Measurements from ENCODE around the gene BHMT. TPM values are rescaled to one million over a fixed set of nuclear protein-coding genes. Genes with fewer than 3 reads are reported as not detected.
"Not testable (repeated sequence)": the region's sequence is repeated elsewhere in the genome, so short reads cannot be mapped to it uniquely, and the experiment has no call there.

Gene BHMT
- total RNA-seq, 4 donors from 2014 or later = 0.83 TPM; not detected in 3

- no peak for TF ChIP-seq POLR2A (IDR thresholded peaks at IDR 0.05)
- TF ChIP-seq CTCF (IDR thresholded peaks at IDR 0.05) = no peak
- no peak overlapping the region for H3K4me3 ChIP-seq (ENCODE audit: low read depth, poor library complexity, severe bottlenecking)
- no peak for DNase-seq (ENCODE audit: low spot score in 2 of 2)
- intact Hi-C loops (cut with DNase I; ENCODE audit: low total_unique reads) = no loop called here
- 84 to 85% methylated on average over 6 of the region's 6 CpGs for WGBS, 2 donors
Observed at GRCh38 chr5:79171635-79172245, 60.1 kb downstream of the BHMT start.

GRCh38 chr5:79172269-79172668 is 60.7 kb downstream of the BHMT start:
- intact Hi-C loops (cut with DNase I; ENCODE audit: low total_unique reads) = no loop called here
- no peak for DNase-seq (ENCODE audit: low spot score in 2 of 2)
- WGBS, 2 donors = 80 to 100% methylated on average over 1 of the region's 1 CpG

GRCh38 chr5:79173626-79174025 is 62.0 kb downstream of the BHMT start:
- TF ChIP-seq CTCF (IDR thresholded peaks at IDR 0.05) (no peak), POLR2A (IDR thresholded peaks at IDR 0.05) (no peak)
- no peak overlapping the region for H3K4me3 ChIP-seq (ENCODE audit: low read depth, poor library complexity, severe bottlenecking)
- DNase-seq (ENCODE audit: low spot score in 2 of 2) = no peak
- intact Hi-C loops (cut with DNase I; ENCODE audit: low total_unique reads) = no loop called here
- WGBS, 2 donors = 71 to 78% methylated on average over 6 of the region's 6 CpGs

More at GRCh38 chr5:79172269-79172668, 60.7 kb downstream of the BHMT start:
- TF ChIP-seq POLR2A (IDR thresholded peaks at IDR 0.05) (no peak), CTCF (IDR thresholded peaks at IDR 0.05) (no peak)
- no peak overlapping the region for H3K4me3 ChIP-seq (ENCODE audit: low read depth, poor library complexity, severe bottlenecking)

GRCh38 chr5:79180449-79180848 is 68.8 kb downstream of the BHMT start:
- intact Hi-C loops (cut with DNase I; ENCODE audit: low total_unique reads); H3K4me3 ChIP-seq (ENCODE audit: low read depth, poor library complexity, severe bottlenecking); DNase-seq (ENCODE audit: low spot score in 2 of 2): not testable (repeated sequence)
- WGBS, 2 donors = 87 to 95% methylated on average over 4 of the region's 4 CpGs

GRCh38 chr5:79181419-79182022 is 69.9 kb downstream of the BHMT start:
- DNase-seq (ENCODE audit: low spot score in 2 of 2) = no peak
- no peak overlapping the region for H3K4me3 ChIP-seq (ENCODE audit: low read depth, poor library complexity, severe bottlenecking)
- intact Hi-C loops (cut with DNase I; ENCODE audit: low total_unique reads) = no loop called here
- no peak for TF ChIP-seq POLR2A (IDR thresholded peaks at IDR 0.05)
- no peak for TF ChIP-seq CTCF (IDR thresholded peaks at IDR 0.05)
- 67 to 68% methylated on average over 1 of the region's 1 CpG for WGBS, 2 donors

Other genes starting within 250 kb of the BHMT start
- 1 to 10 TPM; 2.0 to 5.5 (median 2.4) TPM for gene ARSB, start 126.5 kb upstream of the BHMT start, total RNA-seq
- 1 to 10 TPM in 1 of 4 donors, under 1 TPM in 2, not detected in 1; 0.42 to 1.0 (median 0.91) TPM for gene DMGDH, start 42.1 kb upstream of the BHMT start, total RNA-seq
- gene BHMT2, start 42.0 kb upstream of the BHMT start, total RNA-seq = 1 to 10 TPM in 3 of 4 donors, under 1 TPM in 1; 0.42 to 5.4 (median 1.8) TPM
- 10 to 100 TPM; 25.6 to 38.8 (median 30.5) TPM for gene JMY, start 124.3 kb downstream of the BHMT start, total RNA-seq

Measured in lower leg skin (tissue), 4 donors.